H1 (cell line): Measurements from ENCODE around the gene OPA3. TPM values are rescaled to one million over a fixed set of nuclear protein-coding genes. Genes with fewer than 3 reads are reported as not detected.

Experiments used
- ASH2L ChIP-seq: fragments of 200-600, 300-600 bp; sonication (generic); IDR thresholded peaks from one replicate; pipeline ENCODE4 v1.7.1; 2017; ENCODE audit warnings: low read length
- BACH1 ChIP-seq: IDR thresholded peaks from 2 replicates; pipeline ENCODE4 v1.6.1; 2012; ENCODE audit warnings: low read length, improper control_type of control experiment
- BCL11A ChIP-seq, 2 experiments: IDR thresholded peaks; one replicate each; pipeline ENCODE4 v1.6.1; 2011; ENCODE audit warnings: low read depth in 2 of 2, low read length in 2 of 2, mild to moderate bottlenecking in 2 of 2
- CBX8 ChIP-seq: fragments of 300-800, 300-1000 bp; sonication (generic); IDR thresholded peaks from 2 replicates; pipeline ENCODE4 v1.7.1; 2016; ENCODE audit warnings: low read depth, low read length, borderline replicate concordance
- CEBPB ChIP-seq: IDR thresholded peaks from 2 replicates; pipeline ENCODE4 v1.6.1; 2012; ENCODE audit warnings: low read depth, low read length
- CHD2 ChIP-seq: IDR thresholded peaks from 2 replicates; pipeline ENCODE4 v1.6.1; 2012; ENCODE audit warnings: low read length, improper control_type of control experiment
- CREB1 ChIP-seq: IDR thresholded peaks from 2 replicates; pipeline ENCODE4 v1.6.1; 2012; ENCODE audit warnings: inconsistent platforms
- E2F6 ChIP-seq: IDR thresholded peaks from 2 replicates; pipeline ENCODE4 v1.6.1; 2012; ENCODE audit warnings: inconsistent platforms
- EP300 ChIP-seq, 2 experiments: IDR thresholded peaks; 1 replicate in 1 of 2; 2 replicates in 1 of 2; pipeline ENCODE4 v1.6.1; 2011 to 2012; ENCODE audit warnings: low read depth in 2 of 2, low read length in 2 of 2, mild to moderate bottlenecking in 2 of 2, borderline replicate concordance in 1 of 2, inconsistent platforms in 1 of 2, moderate library complexity in 1 of 2
- FOSL1 ChIP-seq: IDR thresholded peaks from 2 replicates; pipeline ENCODE4 v1.6.1; 2011; ENCODE audit warnings: mild to moderate bottlenecking, low read depth, low read length, moderate library complexity; ENCODE audit not compliant: insufficient read depth
- HDAC2 ChIP-seq, 2 experiments: fragments of 300-600 bp in 1 of 2; sonication (generic) in 1 of 2; IDR thresholded peaks; 2 replicates each; pipeline ENCODE4 v1.6.1; 2011 to 2012; ENCODE audit warnings: low read depth in 2 of 2, low read length in 2 of 2, mild to moderate bottlenecking in 2 of 2, moderate library complexity in 2 of 2, borderline replicate concordance in 1 of 2, inconsistent platforms in 1 of 2
- JUN ChIP-seq: IDR thresholded peaks from 2 replicates; pipeline ENCODE4 v1.6.1; 2011; ENCODE audit warnings: low read depth, mild to moderate bottlenecking, improper control_type of control experiment, low read length
- KDM4A ChIP-seq: IDR thresholded peaks from one replicate; pipeline ENCODE4 v1.7.1; 2012; ENCODE audit warnings: low read depth, mild to moderate bottlenecking, moderate library complexity, low read length, inconsistent platforms; ENCODE audit not compliant: severe bottlenecking
- MAFK ChIP-seq: IDR thresholded peaks from 2 replicates; pipeline ENCODE4 v1.6.1; 2012; ENCODE audit warnings: low read depth, mild to moderate bottlenecking, improper control_type of control experiment, low read length
- NANOG ChIP-seq: IDR thresholded peaks from 2 replicates; pipeline ENCODE4 v1.6.1; 2011; ENCODE audit warnings: low read length, low read depth, mild to moderate bottlenecking, inconsistent platforms; ENCODE audit not compliant: insufficient read depth, poor library complexity, severe bottlenecking
- POU5F1 ChIP-seq: IDR thresholded peaks from 2 replicates; pipeline ENCODE4 v1.6.1; 2011; ENCODE audit warnings: low read depth, mild to moderate bottlenecking, low read length, moderate library complexity
- RBBP5 ChIP-seq: IDR thresholded peaks from 2 replicates; pipeline ENCODE4 v1.7.1; 2012; ENCODE audit warnings: low read depth, mild to moderate bottlenecking, inconsistent platforms, low read length, moderate library complexity, borderline replicate concordance
- RFX5 ChIP-seq: IDR thresholded peaks from 2 replicates; pipeline ENCODE4 v1.6.1; 2011; ENCODE audit warnings: low read depth, low read length, improper control_type of control experiment, borderline replicate concordance
- RNF2 ChIP-seq: fragments of 200-900, 300-1000 bp; sonication (generic); IDR thresholded peaks from 2 replicates; pipeline ENCODE4 v1.7.1; 2016; ENCODE audit warnings: borderline replicate concordance, low read depth, mild to moderate bottlenecking, antibody characterized with exemption, low read length; ENCODE audit not compliant: poor library complexity, severe bottlenecking; ENCODE audit errors: missing control alignments
- SRF ChIP-seq: IDR thresholded peaks from 2 replicates; pipeline ENCODE4 v1.6.1; 2011; ENCODE audit warnings: mild to moderate bottlenecking, low read depth, low read length, moderate library complexity
- TAF1 ChIP-seq: IDR thresholded peaks from 2 replicates; pipeline ENCODE4 v1.6.1; 2011; ENCODE audit warnings: mild to moderate bottlenecking, low read depth, low read length
- polyA plus RNA-seq, 7 experiments: library from polyadenylated mRNA; depleted of rRNA in 3 of 7; stranded (reverse) in 5 of 7; unstranded in 2 of 7; fragments of >200 nt in 5 of 7; fragments of 200-250 nt in 2 of 7; gene quantifications; 1 replicate in 5 of 7; 2 replicates in 1 of 7; 4 replicates in 1 of 7; pipeline versions ENCODE4 v1.2.1 to v1.2.3, GENCODE V29; 2011 to 2013; ENCODE audit warnings: missing spikeins in 2 of 7, mixed read lengths in 2 of 7
- total RNA-seq: library from RNA; stranded (reverse); fragmentation: NEBNext Ultra II Directional; extraction: Animal tissue kit (Norgen Biotek cat#: 25700); gene quantifications from 2 replicates; pipeline ENCODE4 v1.2.1, GENCODE V29; 2021
- TF ChIP-seq, protein P1 (sequence below): IDR thresholded peaks from 2 replicates; pipeline ENCODE4 v1.6.1; 2011; ENCODE audit warnings: low read length, improper control_type of control experiment

OPA3 gene
- total and polyA plus RNA-seq, 2 of the 8 experiments (the other 6 are each of a cell fraction or from before 2014, with no cell fraction given), result 12.5 to 14.5 TPM

- no peak for TF ChIP-seq HDAC2 (IDR thresholded peaks at IDR 0.05; ENCODE audit: borderline replicate concordance in 1 of 2, low read depth in 2 of 2, low read length in 2 of 2)
- TF ChIP-seq, protein P1, sequence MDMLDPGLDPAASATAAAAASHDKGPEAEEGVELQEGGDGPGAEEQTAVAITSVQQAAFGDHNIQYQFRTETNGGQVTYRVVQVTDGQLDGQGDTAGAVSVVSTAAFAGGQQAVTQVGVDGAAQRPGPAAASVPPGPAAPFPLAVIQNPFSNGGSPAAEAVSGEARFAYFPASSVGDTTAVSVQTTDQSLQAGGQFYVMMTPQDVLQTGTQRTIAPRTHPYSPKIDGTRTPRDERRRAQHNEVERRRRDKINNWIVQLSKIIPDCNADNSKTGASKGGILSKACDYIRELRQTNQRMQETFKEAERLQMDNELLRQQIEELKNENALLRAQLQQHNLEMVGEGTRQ, result no peak
- peak; percentile 91 for TF ChIP-seq TAF1
- peak; percentile 51; the same call in 1 of the 2 replicates for TF ChIP-seq RBBP5
- TF ChIP-seq CHD2, result no peak
- no peak for TF ChIP-seq ASH2L
- no peak for TF ChIP-seq NANOG
- TF ChIP-seq CBX8, result no peak
- no peak for TF ChIP-seq BCL11A (IDR thresholded peaks at IDR 0.05; ENCODE audit: low read depth in 2 of 2, low read length in 2 of 2)
- no peak for TF ChIP-seq POU5F1
- no peak for TF ChIP-seq BACH1
- TF ChIP-seq MAFK, result no peak
- no peak for TF ChIP-seq RFX5
- TF ChIP-seq E2F6, result peak; percentile 82
- TF ChIP-seq KDM4A, result peak; percentile 55
- TF ChIP-seq CREB1, result peak; percentile 5; the same call in 1 of the 2 replicates
- TF ChIP-seq CEBPB, result no peak
- TF ChIP-seq FOSL1, result no peak
- no peak for TF ChIP-seq EP300 (IDR thresholded peaks at IDR 0.05; ENCODE audit: borderline replicate concordance in 1 of 2, low read depth in 2 of 2, low read length in 2 of 2)
- TF ChIP-seq JUN, result no peak
- TF ChIP-seq SRF, result no peak
- no peak for TF ChIP-seq RNF2
These were observed 77.4 kb downstream of the OPA3 start, which contains the start of gene VASP (continued) for GRCh38 chr19:45506989-45507871.
